ENCODE results near the gene EFCAB6. TPM values are rescaled to one million over a fixed set of nuclear protein-coding genes. Genes with fewer than 3 reads are reported as not detected.

Gene EFCAB6
- polyA plus RNA-seq, 3 donors from 2014 or later, result 0.04 to 0.18 TPM; not detected in 1

GRCh38 chr22:43528601-43529360 is 283.3 kb downstream of the EFCAB6 start:
- H3K4me3 Mint-ChIP-seq, result no peak overlapping the region
- no peak overlapping the region for H3K27ac Mint-ChIP-seq
- no peaks in the 10 kb centered on the region for H3K4me1 Mint-ChIP-seq
- DNase-seq, result no peak
- H3K36me3 Mint-ChIP-seq, result no peaks in the 10 kb centered on the region
- H3K27me3 Mint-ChIP-seq (ENCODE audit: low read depth in 3 of 3), result peaks cover 0 to 12% (median 0%) of the 10 kb centered on the region in 3 donors
- H3K9me3 Mint-ChIP-seq, result no peaks in the 10 kb centered on the region

DNA sequence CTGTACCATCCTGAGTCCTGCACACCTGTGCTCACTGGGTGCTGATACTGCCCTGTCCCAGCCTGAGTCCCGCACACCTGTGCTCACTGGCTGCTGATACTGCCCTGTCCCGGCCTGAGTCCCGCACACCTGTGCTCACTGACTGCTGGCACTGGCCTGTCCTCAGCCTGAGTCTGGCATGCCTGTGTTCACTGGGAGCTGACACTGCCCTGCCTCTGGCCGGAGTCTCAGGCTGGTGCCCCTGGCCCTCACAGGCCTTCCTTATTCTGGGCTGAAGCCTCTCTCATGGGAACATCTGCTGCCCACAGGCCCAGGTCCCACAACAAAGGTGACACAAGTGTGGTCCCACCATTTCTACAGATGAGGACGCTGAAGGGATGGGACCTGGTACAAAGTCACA is 285.2 kb downstream of the EFCAB6 start:
- Mint-ChIP-seq H3K4me3 (no peak overlapping the region), H3K4me1 (no peaks in the 10 kb centered on the region), H3K36me3 (no peaks in the 10 kb centered on the region), H3K27ac (no peak overlapping the region), H3K27me3 (ENCODE audit: low read depth in 3 of 3) (peaks cover 0 to 12% (median 0%) of the 10 kb centered on the region in 3 donors), H3K9me3 (no peaks in the 10 kb centered on the region)
- DNase-seq, result no peak

GRCh38 chr22:43526117-43526655 is 285.9 kb downstream of the EFCAB6 start:
- DNase-seq, result no peak
- no peaks in the 10 kb centered on the region for H3K4me1 Mint-ChIP-seq

DNA sequence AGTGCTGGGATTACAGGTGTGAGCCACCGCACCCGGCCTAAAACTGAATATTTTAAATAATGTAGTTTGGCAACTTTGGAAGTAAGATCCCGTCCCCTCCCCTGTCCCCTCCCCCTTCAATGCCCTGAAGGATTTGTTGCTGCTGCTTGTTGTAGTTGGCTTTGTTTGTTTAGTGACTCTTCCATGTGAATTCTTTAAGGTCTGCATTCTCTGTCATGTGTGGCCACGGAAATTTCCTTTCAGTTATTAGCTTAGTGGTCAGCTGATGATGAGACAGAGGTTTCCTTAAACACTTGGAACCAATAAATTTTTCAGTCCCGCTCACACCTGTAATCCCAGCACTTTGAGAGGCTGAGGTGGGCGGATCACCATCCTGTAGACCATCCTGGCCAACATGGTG is 290.4 kb downstream of the EFCAB6 start:
- Mint-ChIP-seq H3K9me3 (no peaks in the 10 kb centered on the region), H3K27ac (no peak overlapping the region), H3K4me1 (no peaks in the 10 kb centered on the region), H3K36me3 (no peaks in the 10 kb centered on the region), H3K27me3 (ENCODE audit: low read depth in 3 of 3) (peaks cover 0 to 10% (median 3%) of the 10 kb centered on the region in 3 donors), H3K4me3 (no peak overlapping the region)
- DNase-seq, result no peak

More at GRCh38 chr22:43526117-43526655, 285.9 kb downstream of the EFCAB6 start:
- no peak overlapping the region for H3K4me3 Mint-ChIP-seq
- no peaks in the 10 kb centered on the region for H3K36me3 Mint-ChIP-seq
- H3K27me3 Mint-ChIP-seq (ENCODE audit: low read depth in 3 of 3), result peaks cover 0 to 12% (median 0%) of the 10 kb centered on the region in 3 donors
- no peak overlapping the region for H3K27ac Mint-ChIP-seq
- H3K9me3 Mint-ChIP-seq, result no peaks in the 10 kb centered on the region

GRCh38 chr22:43520632-43521039 is 291.5 kb downstream of the EFCAB6 start:
- no peak overlapping the region for H3K4me3 Mint-ChIP-seq
- H3K36me3 Mint-ChIP-seq, result no peaks in the 10 kb centered on the region
- H3K27me3 Mint-ChIP-seq (ENCODE audit: low read depth in 3 of 3), result peaks cover 0 to 7% (median 3%) of the 10 kb centered on the region in 3 donors
- no peak for DNase-seq
- H3K4me1 Mint-ChIP-seq, result no peaks in the 10 kb centered on the region
- H3K9me3 Mint-ChIP-seq, result no peaks in the 10 kb centered on the region
- no peak overlapping the region for H3K27ac Mint-ChIP-seq

DNA sequence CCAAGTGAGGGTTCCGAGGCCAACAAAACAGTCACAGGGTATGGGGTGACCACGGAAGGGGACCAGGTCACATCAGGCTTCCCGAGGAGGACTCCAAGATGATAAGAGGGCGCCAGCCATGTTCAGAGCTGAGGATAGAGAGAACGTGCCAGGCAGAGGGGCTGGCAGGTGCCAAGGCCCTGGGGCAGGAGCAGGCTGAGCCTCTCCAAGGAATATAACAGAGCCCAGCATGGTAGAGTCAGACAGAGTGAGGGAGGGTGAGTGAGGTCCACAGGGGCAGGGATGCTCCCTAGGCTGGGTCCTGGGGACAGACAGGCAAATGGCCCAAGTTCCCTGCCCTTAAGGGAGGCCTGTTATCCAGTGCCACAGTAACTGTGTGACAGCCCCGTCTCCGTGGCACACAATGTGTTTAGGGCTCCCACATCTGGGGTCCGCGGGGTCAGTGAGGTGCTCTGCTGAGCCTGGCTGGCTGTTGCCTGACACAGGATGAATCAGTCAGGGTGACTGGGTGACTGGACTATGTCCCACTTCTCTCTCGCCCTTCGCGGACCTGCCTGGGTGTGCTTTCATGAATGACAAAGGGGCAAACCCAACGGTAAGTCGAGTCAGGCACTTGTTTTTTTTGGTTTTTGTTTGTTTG is 295.0 kb downstream of the EFCAB6 start:
- Mint-ChIP-seq H3K9me3 (no peaks in the 10 kb centered on the region), H3K27ac (no peak overlapping the region), H3K4me3 (no peak overlapping the region), H3K27me3 (ENCODE audit: low read depth in 3 of 3) (peaks cover 0 to 5% (median 3%) of the 10 kb centered on the region in 3 donors), H3K4me1 (no peaks in the 10 kb centered on the region), H3K36me3 (no peaks in the 10 kb centered on the region)
- DNase-seq, result no peak

DNA sequence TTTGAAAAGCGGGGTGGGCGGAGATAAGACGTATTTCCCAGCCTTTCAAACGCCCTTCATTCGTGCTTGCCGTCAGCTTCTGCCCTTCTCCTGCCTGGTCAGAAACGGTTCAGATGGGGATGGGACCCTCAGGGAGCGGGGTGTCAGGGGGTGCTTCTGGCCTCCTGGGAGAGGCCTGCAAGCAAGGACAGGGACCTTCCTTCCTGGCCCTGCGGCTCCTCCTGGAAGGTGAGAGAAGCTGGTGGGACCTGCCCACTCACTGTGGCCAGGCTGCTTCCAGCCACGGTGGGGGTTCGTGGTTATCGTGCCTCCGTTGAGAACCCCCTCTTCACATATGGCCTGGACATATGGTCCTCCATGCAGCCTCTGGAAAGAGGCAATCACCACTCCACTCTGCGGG is 295.7 kb downstream of the EFCAB6 start:
- no peaks in the 10 kb centered on the region for H3K4me1 Mint-ChIP-seq

GRCh38 chr22:43515902-43516301 is 296.2 kb downstream of the EFCAB6 start:
- Mint-ChIP-seq H3K9me3 (no peaks in the 10 kb centered on the region), H3K27me3 (ENCODE audit: low read depth in 3 of 3) (peaks cover 0 to 5% (median 5%) of the 10 kb centered on the region in 3 donors), H3K4me3 (no peak overlapping the region), H3K27ac (no peak overlapping the region), H3K4me1 (no peaks in the 10 kb centered on the region), H3K36me3 (no peaks in the 10 kb centered on the region)
- DNase-seq, result no peak

More for the DNA sequence above, 295.7 kb downstream of the EFCAB6 start:
- peaks cover 0 to 5% (median 5%) of the 10 kb centered on the region in 3 donors for H3K27me3 Mint-ChIP-seq (ENCODE audit: low read depth in 3 of 3)
- H3K36me3 Mint-ChIP-seq, result no peaks in the 10 kb centered on the region
- H3K27ac Mint-ChIP-seq, result no peak overlapping the region
- DNase-seq, result no peak
- no peak overlapping the region for H3K4me3 Mint-ChIP-seq
- H3K9me3 Mint-ChIP-seq, result no peaks in the 10 kb centered on the region

DNA sequence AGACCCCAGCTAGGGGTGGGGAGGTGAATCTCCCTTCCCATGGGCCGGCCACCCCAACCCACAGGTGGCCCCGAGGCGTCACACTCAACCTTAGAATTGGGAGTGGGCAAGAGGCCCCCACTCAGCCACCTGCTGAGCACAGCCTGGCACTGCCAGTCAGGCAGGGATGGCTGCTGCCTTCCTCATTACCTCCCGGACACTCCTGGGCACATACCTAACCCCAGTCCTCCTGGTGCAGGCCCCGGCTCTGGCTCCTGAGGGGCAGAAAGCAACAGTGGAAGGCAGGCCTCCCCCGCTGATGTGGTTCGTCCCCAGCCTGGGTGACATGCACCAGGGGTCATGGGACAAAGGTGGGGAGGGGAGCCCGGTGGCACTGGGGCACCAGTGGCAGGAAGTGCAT is 296.7 kb downstream of the EFCAB6 start:
- no peak for DNase-seq
- no peaks in the 10 kb centered on the region for H3K36me3 Mint-ChIP-seq
- no peaks in the 10 kb centered on the region for H3K4me1 Mint-ChIP-seq
- H3K4me3 Mint-ChIP-seq, result no peak overlapping the region
- H3K27ac Mint-ChIP-seq, result no peak overlapping the region
- peaks cover 0 to 5% (median 3%) of the 10 kb centered on the region in 3 donors for H3K27me3 Mint-ChIP-seq (ENCODE audit: low read depth in 3 of 3)
- H3K9me3 Mint-ChIP-seq, result no peaks in the 10 kb centered on the region

GRCh38 chr22:43514476-43515157 is 297.5 kb downstream of the EFCAB6 start:
- H3K9me3 Mint-ChIP-seq, result no peaks in the 10 kb centered on the region
- H3K4me1 Mint-ChIP-seq, result no peaks in the 10 kb centered on the region
- no peak overlapping the region for H3K27ac Mint-ChIP-seq
- DNase-seq, result no peak
- peaks cover 0 to 3% (median 3%) of the 10 kb centered on the region in 3 donors for H3K27me3 Mint-ChIP-seq (ENCODE audit: low read depth in 3 of 3)
- H3K36me3 Mint-ChIP-seq, result no peaks in the 10 kb centered on the region
- H3K4me3 Mint-ChIP-seq, result no peak overlapping the region

DNA sequence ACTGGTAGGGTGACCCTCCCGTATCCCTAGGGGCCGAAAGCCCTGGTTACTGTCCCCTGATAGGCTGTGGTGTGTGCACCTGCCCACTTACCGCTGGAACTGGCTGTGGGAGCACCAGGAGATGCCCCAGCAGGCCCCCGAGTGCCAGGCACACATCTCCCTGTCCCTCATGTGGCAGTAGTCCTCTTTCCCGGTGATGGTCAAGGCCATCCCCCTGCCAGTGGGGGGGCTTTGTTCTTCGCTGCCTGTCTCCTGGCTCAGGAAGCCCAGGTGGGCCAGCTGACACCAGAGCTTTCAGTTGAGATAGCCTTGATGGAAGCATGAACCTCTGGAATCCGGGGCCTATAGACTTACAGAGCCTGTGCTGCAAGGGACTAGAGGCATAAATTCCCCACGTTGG is 299.8 kb downstream of the EFCAB6 start:
- H3K4me3 Mint-ChIP-seq, result no peak overlapping the region
- H3K9me3 Mint-ChIP-seq, result no peaks in the 10 kb centered on the region
- no peak for DNase-seq
- H3K36me3 Mint-ChIP-seq, result no peaks in the 10 kb centered on the region
- no peaks in the 10 kb centered on the region for H3K4me1 Mint-ChIP-seq
- H3K27ac Mint-ChIP-seq, result no peak overlapping the region
- peaks cover 0 to 2% (median 1%) of the 10 kb centered on the region in 3 donors for H3K27me3 Mint-ChIP-seq (ENCODE audit: low read depth in 3 of 3)

- Mint-ChIP-seq H3K4me1 (no peaks in the 10 kb centered on the region), H3K27ac (no peak overlapping the region), H3K4me3 (no peak overlapping the region), H3K9me3 (no peaks in the 10 kb centered on the region), H3K36me3 (no peaks in the 10 kb centered on the region), H3K27me3 (ENCODE audit: low read depth in 3 of 3) (peaks cover 0 to 2% (median 1%) of the 10 kb centered on the region in 3 donors)
- no peak for DNase-seq
Measured at GRCh38 chr22:43511276-43511910, 300.7 kb downstream of the EFCAB6 start.

DNA sequence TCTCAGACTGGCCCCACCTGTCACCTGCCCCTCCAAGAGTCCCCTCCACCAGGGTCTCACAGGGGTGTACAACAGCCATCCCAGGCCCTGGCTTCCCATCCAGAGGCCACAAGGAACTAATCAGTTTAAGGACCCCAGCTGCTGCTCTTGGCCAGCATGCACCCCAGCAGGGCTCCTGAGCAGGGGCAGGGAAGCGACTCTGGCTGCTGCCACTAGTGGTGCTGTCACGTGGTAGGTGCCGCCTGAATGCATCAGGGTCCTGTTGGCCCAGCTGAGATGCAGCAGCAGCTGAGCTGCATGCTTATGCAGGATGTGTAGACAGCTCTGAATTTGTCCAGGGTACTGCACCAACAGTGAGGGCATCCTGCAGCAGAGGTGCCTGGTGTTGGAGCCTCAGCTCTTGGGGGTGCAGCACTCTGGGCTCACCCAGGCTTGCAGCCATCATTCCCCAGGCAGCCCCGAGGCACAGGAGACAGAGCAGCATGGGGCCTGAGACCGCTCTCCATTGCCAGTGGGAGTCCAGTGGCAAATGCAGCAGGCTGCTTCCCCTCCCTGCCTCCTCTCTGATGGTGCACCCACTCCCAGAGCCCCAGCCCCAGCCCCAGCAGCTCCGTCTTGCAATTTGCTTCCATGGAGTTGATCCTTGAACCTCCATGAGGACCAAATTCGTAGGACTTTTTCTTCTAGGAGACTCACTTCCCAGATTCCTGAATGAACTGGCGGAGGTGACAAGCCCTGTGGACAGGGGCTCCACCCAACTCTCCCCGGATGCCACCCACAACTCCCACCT is 301.6 kb downstream of the EFCAB6 start:
- Mint-ChIP-seq H3K4me1 (no peaks in the 10 kb centered on the region), H3K9me3 (no peaks in the 10 kb centered on the region), H3K27me3 (ENCODE audit: low read depth in 3 of 3) (peaks cover 0 to 2% (median 1%) of the 10 kb centered on the region in 3 donors), H3K27ac (no peak overlapping the region), H3K4me3 (no peak overlapping the region), H3K36me3 (no peaks in the 10 kb centered on the region)
- DNase-seq, result no peak

Data from immature natural killer cell (primary cell).